GM23338 (cell line): Measurements from ENCODE around the gene E4F1. TPM values are rescaled to one million over a fixed set of nuclear protein-coding genes. Genes with fewer than 3 reads are reported as not detected.

ENCODE experiments used
- ATAC-seq: fragments of 200-7000 bp; cut with Tn5 transposase; 3 replicates; pipeline ENCODE4 v1.9.1; 2020
- DNase-seq: peaks from one replicate; pipeline ENCODE4 v3.0.0-alpha.2; 2015; ENCODE audit warnings: low spot score
- H2AFZ ChIP-seq: fragments of 200-600 bp; sonication (generic); 2 replicates; pipeline ENCODE4 v1.8.0; 2016; ENCODE audit warnings: antibody characterized with exemption, mild to moderate bottlenecking, moderate library complexity
- H3F3A ChIP-seq: fragments of 200-600 bp; sonication (generic); replicated peaks from 2 replicates; pipeline ENCODE4 v1.8.0; 2017; ENCODE audit warnings: antibody characterized with exemption, mixed run types, low read depth
- H3K27ac ChIP-seq: fragments of 200-600 bp; sonication (generic); 2 replicates; pipeline ENCODE4 v1.6.1; 2016; ENCODE audit warnings: low read depth
- H3K27me3 ChIP-seq: fragments of 200-600 bp; sonication (generic); 2 replicates; pipeline ENCODE4 v1.8.0; 2016; ENCODE audit warnings: mild to moderate bottlenecking, mixed run types, moderate library complexity; ENCODE audit not compliant: insufficient read depth
- H3K36me3 ChIP-seq: fragments of 200-600 bp; sonication (generic); 2 replicates; pipeline ENCODE4 v1.8.0; 2016; ENCODE audit warnings: mild to moderate bottlenecking; ENCODE audit not compliant: insufficient read depth
- H3K4me1 ChIP-seq: fragments of 200-600 bp; sonication (generic); 2 replicates; pipeline ENCODE4 v1.8.0; 2016; ENCODE audit warnings: mild to moderate bottlenecking, moderate library complexity; ENCODE audit not compliant: insufficient read depth
- H3K4me2 ChIP-seq: fragments of 200-600 bp; sonication (generic); 2 replicates; pipeline ENCODE4 v1.7.1; 2017; ENCODE audit warnings: mixed run types
- H3K4me3 ChIP-seq: fragments of 200-600 bp; sonication (generic); 2 replicates; pipeline ENCODE4 v1.6.1; 2016; ENCODE audit warnings: mixed run types
- H3K79me2 ChIP-seq: fragments of 200-600 bp; sonication (generic); replicated peaks from 2 replicates; pipeline ENCODE4 v1.8.0; 2017; ENCODE audit warnings: mild to moderate bottlenecking; ENCODE audit not compliant: insufficient read depth
- H3K9me2 ChIP-seq: fragments of 200-600 bp; sonication (generic); 2 replicates; pipeline ENCODE4 v1.8.0; 2017; ENCODE audit not compliant: insufficient read depth
- H4K20me1 ChIP-seq: fragments of 200-600 bp; sonication (generic); replicated peaks from 2 replicates; pipeline ENCODE4 v1.8.0; 2017; ENCODE audit warnings: mild to moderate bottlenecking; ENCODE audit not compliant: insufficient read depth
- H3K27ac Mint-ChIP-seq: 2 replicates; pipeline ENCODE4 v1.8.0; 2020; ENCODE audit warnings: inconsistent platforms, mild to moderate bottlenecking, moderate library complexity, mixed read lengths
- H3K27me3 Mint-ChIP-seq: 3 replicates; pipeline ENCODE4 v1.8.0; 2022; ENCODE audit warnings: low read depth, mild to moderate bottlenecking, moderate library complexity, mixed read lengths, inconsistent platforms; ENCODE audit not compliant: insufficient read depth, poor library complexity
- H3K36me3 Mint-ChIP-seq: 3 replicates; pipeline ENCODE4 v1.8.0; 2021; ENCODE audit warnings: low read depth, mild to moderate bottlenecking, inconsistent platforms, moderate library complexity, mixed read lengths
- H3K4me1 Mint-ChIP-seq: 3 replicates; pipeline ENCODE4 v1.8.0; 2020; ENCODE audit warnings: mild to moderate bottlenecking, inconsistent platforms, mixed read lengths
- H3K4me3 Mint-ChIP-seq: 3 replicates; pipeline ENCODE4 v1.8.0; 2021; ENCODE audit warnings: moderate library complexity, mild to moderate bottlenecking, inconsistent platforms, mixed read lengths
- H3K9me3 Mint-ChIP-seq: 3 replicates; pipeline ENCODE4 v1.8.0; 2020; ENCODE audit warnings: moderate library complexity, mild to moderate bottlenecking, inconsistent platforms, mixed read lengths
- CREB1 ChIP-seq: fragments of 250-450 bp; sonication (Bioruptor Pico); IDR thresholded peaks from 2 replicates; pipeline ENCODE4 v1.5.0; 2020; ENCODE audit warnings: low read depth, mild to moderate bottlenecking, moderate library complexity
- CTCF ChIP-seq, 2 experiments: fragments of 200-600 bp in 1 of 2; sonication (generic) in 1 of 2; conservative IDR thresholded peaks; 2 replicates each; pipeline versions ENCODE4 v1.5.1 to v1.6.1; 2016 to 2017; ENCODE audit warnings: antibody characterized with exemption in 2 of 2, low read depth in 2 of 2, mild to moderate bottlenecking in 2 of 2, moderate library complexity in 1 of 2
- JUNB ChIP-seq: IDR thresholded peaks from one replicate; pipeline ENCODE4 v1.6.1; 2016; ENCODE audit warnings: antibody characterized with exemption; ENCODE audit not compliant: unreplicated experiment
- ZNF114 ChIP-seq: fragments of 250-450 bp; sonication (Bioruptor Pico); IDR thresholded peaks from 2 replicates; pipeline ENCODE4 v1.5.0; 2020; ENCODE audit warnings: mild to moderate bottlenecking, moderate library complexity
- ZNF331 ChIP-seq: fragments of 250-450 bp; sonication (Bioruptor Pico); IDR thresholded peaks from 2 replicates; pipeline ENCODE4 v1.5.0; 2020; ENCODE audit warnings: low read depth, mild to moderate bottlenecking, moderate library complexity
- ZNF462 ChIP-seq: fragments of 250-450 bp; sonication (Bioruptor Pico); IDR thresholded peaks from 2 replicates; pipeline ENCODE4 v1.5.0; 2020; ENCODE audit warnings: mild to moderate bottlenecking, moderate library complexity
- polyA plus RNA-seq: library from polyadenylated mRNA; unstranded; fragments of >200 nt; fragmentation: Nextera tagmentation; extraction: Ambion mirVana; gene quantifications from 2 replicates; pipeline ENCODE4 v1.2.1, GENCODE V29; 2016
- total RNA-seq: library from RNA; depleted of rRNA; stranded (reverse); fragments of >200 nt; shearing (Covaris generic); gene quantifications from 2 replicates; pipeline ENCODE4 v1.2.3, GENCODE V29; 2014

The E4F1 gene
- total and polyA plus RNA-seq, 2 experiments from 2014 or later = 22.6 to 45.5 TPM

- no peak overlapping the region for H3K4me3 Mint-ChIP-seq
- peaks cover 11% of the 10 kb centered on the region for H3K27me3 Mint-ChIP-seq
- Histone ChIP-seq H3K9me2 (no peaks in the 10 kb centered on the region), H3F3A (0 out of 2 replicates have a peak, but pooled peaks cover 19% of the 10 kb centered on the region), H3K27ac (no peak overlapping the region), H3K79me2 (no peaks in the 10 kb centered on the region), H3K36me3 (no peaks in the 10 kb centered on the region; the same call in 1 of the 2 replicates), H4K20me1 (no peaks in the 10 kb centered on the region; the same call in 1 of the 2 replicates), H3K4me1 (no peaks in the 10 kb centered on the region), H3K4me2 (no peak overlapping the region), H2AFZ (no peak overlapping the region), H3K27me3 (no peaks in the 10 kb centered on the region), H3K4me3 (no peak overlapping the region)
- ATAC-seq (no peak), DNase-seq (no peak)
- peaks cover 30% of the 10 kb centered on the region for H3K36me3 Mint-ChIP-seq
- TF ChIP-seq CREB1 = no peak
- H3K4me1 Mint-ChIP-seq = peaks cover 1% of the 10 kb centered on the region; the same call in 1 of the 3 replicates
- H3K9me3 Mint-ChIP-seq = no peaks in the 10 kb centered on the region
- H3K27ac Mint-ChIP-seq = no peak overlapping the region
Observed at GRCh38 chr16:2174396-2175131, 48.8 kb upstream of the E4F1 start.

GRCh38 chr16:2175454-2175853, 47.9 kb upstream of the E4F1 start:
- H3K27me3 Mint-ChIP-seq = peaks cover 11% of the 10 kb centered on the region
- no peaks in the 10 kb centered on the region for H3K9me2 ChIP-seq
- no peak overlapping the region for H3K4me3 Mint-ChIP-seq
- H3K36me3 Mint-ChIP-seq = peaks cover 30% of the 10 kb centered on the region
- H3K27me3 ChIP-seq = no peaks in the 10 kb centered on the region
- no peaks in the 10 kb centered on the region; the same call in 1 of the 2 replicates for H3K36me3 ChIP-seq
- H3K79me2 ChIP-seq = no peaks in the 10 kb centered on the region
- H3K27ac Mint-ChIP-seq = no peak overlapping the region
- no peaks in the 10 kb centered on the region for H3K4me1 Mint-ChIP-seq
- H3K27ac ChIP-seq = no peak overlapping the region
- H4K20me1 ChIP-seq = no peaks in the 10 kb centered on the region; the same call in 1 of the 2 replicates
- no peaks in the 10 kb centered on the region for H3K4me1 ChIP-seq
- H3K4me3 ChIP-seq = no peak overlapping the region
- 0 out of 2 replicates have a peak, but pooled peaks cover 19% of the 10 kb centered on the region for H3F3A ChIP-seq
- H2AFZ ChIP-seq = no peak overlapping the region
- DNase-seq (no peak), ATAC-seq (no peak)
- TF ChIP-seq ZNF114 = no peak
- no peak for TF ChIP-seq CTCF (conservative IDR thresholded peaks at IDR 0.05; ENCODE audit: low read depth in 2 of 2)
- TF ChIP-seq CREB1 = no peak
- TF ChIP-seq ZNF462 (CRISPR knock-in tag) = no peak
- TF ChIP-seq JUNB = no peak
- no peak for TF ChIP-seq ZNF331 (CRISPR knock-in tag)
- H3K4me2 ChIP-seq = no peak overlapping the region
- no peaks in the 10 kb centered on the region for H3K9me3 Mint-ChIP-seq
